Measurements from ENCODE around the gene LOXL1. TPM values are rescaled to one million over a fixed set of nuclear protein-coding genes. Genes with fewer than 3 reads are reported as not detected.

The LOXL1 gene
- total and polyA plus RNA-seq, 10 of the 15 experiments (the other 5 are each of a cell fraction or from before 2014, with no cell fraction given): 0.07 to 0.15 TPM; not detected in 8

GRCh38 chr15:73982222-73982962 lies 56.1 kb downstream of the LOXL1 start (continued):
- TF ChIP-seq ZNF687 (IDR thresholded peaks at IDR 0.05) (no peak), BRCA1 (IDR thresholded peaks at IDR 0.05; ENCODE audit: low read depth, low read length) (no peak), REST (IDR thresholded peaks at IDR 0.05; ENCODE audit: low read depth, low read length) (no peak), NR2F1 (conservative IDR thresholded peaks at IDR 0.05) (no peak), SREBF2 (IDR thresholded peaks at IDR 0.05; ENCODE audit: low read length) (no peak), JUNB (IDR thresholded peaks at IDR 0.05) (no peak), PRDM15 (CRISPR knock-in tag; IDR thresholded peaks at IDR 0.05) (no peak), MTA3 (IDR thresholded peaks at IDR 0.05; ENCODE audit: borderline replicate concordance, low read length) (no peak; the same call in 1 of the 2 replicates), ZNF207 (IDR thresholded peaks at IDR 0.05; ENCODE audit: borderline replicate concordance) (no peak), SMAD1 (IDR thresholded peaks at IDR 0.05; ENCODE audit: low read depth, partially characterized antibody) (no peak), RUNX3 (IDR thresholded peaks at IDR 0.05; ENCODE audit: low read length) (peak; percentile 76), IRF5 (IDR thresholded peaks at IDR 0.05; ENCODE audit: borderline replicate concordance) (no peak), IRF3 (IDR thresholded peaks at IDR 0.05) (no peak), EGR1 (IDR thresholded peaks at IDR 0.05; ENCODE audit: borderline replicate concordance in 1 of 2, low read depth in 2 of 2, low read length in 2 of 2) (no peak)
